Breast epithelium (tissue), 4 donors: Measurements from ENCODE around the gene CFAP70. TPM values are rescaled to one million over a fixed set of nuclear protein-coding genes. Genes with fewer than 3 reads are reported as not detected.

Source experiments
- DNase-seq, 2 donors: peaks; one replicate each; pipeline ENCODE4 v3.0.0-alpha.2; 2019; ENCODE audit warnings: low spot score in 2 of 2
- H3K27ac ChIP-seq, 2 donors: fragments of 200-600 bp; sonication (generic) in 1 of 2; one replicate each; pipeline ENCODE4 v1.5.1; 2016 to 2019; ENCODE audit warnings: mild to moderate bottlenecking in 1 of 2
- H3K27me3 ChIP-seq, 2 donors: fragments of 200-600 bp; sonication (generic) in 1 of 2; one replicate each; pipeline versions ENCODE4 v1.5.1 to v1.6.0; 2017 to 2019; ENCODE audit warnings: control low read depth in 1 of 2, mild to moderate bottlenecking in 1 of 2
- H3K36me3 ChIP-seq: fragments of 200-600 bp; one replicate; pipeline ENCODE4 v1.5.1; 2019
- H3K4me1 ChIP-seq, 2 donors: fragments of 200-600 bp; sonication (generic); one replicate each; pipeline ENCODE4 v1.5.1; 2016 to 2019; ENCODE audit warnings: control low read depth in 1 of 2
- H3K4me3 ChIP-seq, 3 donors: fragments of 200-600 bp; sonication (generic); 1 replicate in 2 of 3; 2 replicates in 1 of 3; pipeline ENCODE4 v1.5.1; 2016 to 2019; ENCODE audit warnings: mild to moderate bottlenecking in 3 of 3, moderate library complexity in 2 of 3
- H3K9me3 ChIP-seq, 2 donors: fragments of 200-600 bp; sonication (generic) in 1 of 2; one replicate each; pipeline ENCODE4 v1.5.1; 2016 to 2019; ENCODE audit warnings: control low read depth in 1 of 2
- CTCF ChIP-seq, 3 donors: fragments of 450-650 bp; IDR thresholded peaks; one replicate each; pipeline ENCODE4 v1.5.1; 2016 to 2017; ENCODE audit warnings: antibody characterized with exemption in 3 of 3, mild to moderate bottlenecking in 3 of 3, moderate library complexity in 3 of 3
- POLR2A ChIP-seq: fragments of 450-650 bp; IDR thresholded peaks from one replicate; pipeline ENCODE4 v1.6.1; 2016; ENCODE audit warnings: antibody characterized with exemption, mild to moderate bottlenecking, moderate library complexity
- POLR2AphosphoS5 ChIP-seq, 3 donors: sonication (generic); formaldehyde crosslinking; IDR thresholded peaks; one replicate each; pipeline ENCODE4 v1.6.1; 2017; ENCODE audit warnings: antibody characterized with exemption in 3 of 3
- intact Hi-C: fragments of 100-400 bp; cut with DNase I; formaldehyde crosslinking; loops from one replicate; pipeline ENCODE4 v1.15.1; 2023; ENCODE audit warnings: low total_unique reads
- total RNA-seq, 3 donors: library from RNA; depleted of rRNA; stranded (reverse); fragments of >200 nt; gene quantifications; one replicate each; pipeline ENCODE4 v1.1.0, GENCODE V29; 2016

The CFAP70 gene
- total RNA-seq, 3 donors from 2014 or later, result 7.8 to 10.4 (median 9.2) TPM

GRCh38 chr10:73206385-73206784 lies 152.3 kb downstream of the CFAP70 start:
- DNase-seq, result no peak
- no peaks in the 10 kb centered on the region for H3K27me3 ChIP-seq
- intact Hi-C loops, result no loop called here

GRCh38 chr10:73205890-73206289 lies 152.8 kb downstream of the CFAP70 start:
- Histone ChIP-seq H3K4me3 (no peak overlapping the region), H3K4me1 (no peaks in the 10 kb centered on the region), H3K36me3 (no peaks in the 10 kb centered on the region), H3K9me3 (no peaks in the 10 kb centered on the region), H3K27me3 (no peaks in the 10 kb centered on the region), H3K27ac (no peak overlapping the region)
- intact Hi-C loops, result no loop called here
- TF ChIP-seq CTCF (IDR thresholded peaks at IDR 0.05) (no peak), POLR2AphosphoS5 (IDR thresholded peaks at IDR 0.05) (no peak), POLR2A (no peak)
- DNase-seq, result no peak

More at GRCh38 chr10:73206385-73206784, 152.3 kb downstream of the CFAP70 start:
- Histone ChIP-seq H3K27ac (no peak overlapping the region), H3K4me1 (no peaks in the 10 kb centered on the region), H3K36me3 (no peaks in the 10 kb centered on the region), H3K9me3 (no peaks in the 10 kb centered on the region), H3K4me3 (no peak overlapping the region)
- no peak for TF ChIP-seq POLR2AphosphoS5 (IDR thresholded peaks at IDR 0.05)
- TF ChIP-seq POLR2A, result no peak
- TF ChIP-seq CTCF (IDR thresholded peaks at IDR 0.05), result no peak

GRCh38 chr10:73205081-73205480 lies 153.6 kb downstream of the CFAP70 start:
- H3K4me1 ChIP-seq, result no peaks in the 10 kb centered on the region
- H3K27ac ChIP-seq, result no peak overlapping the region
- DNase-seq, result no peak
- H3K4me3 ChIP-seq, result no peak overlapping the region
- TF ChIP-seq POLR2A, result no peak
- no peak for TF ChIP-seq POLR2AphosphoS5 (IDR thresholded peaks at IDR 0.05)
- no peaks in the 10 kb centered on the region for H3K27me3 ChIP-seq
- H3K9me3 ChIP-seq, result no peaks in the 10 kb centered on the region
- intact Hi-C loops, result no loop called here
- no peaks in the 10 kb centered on the region for H3K36me3 ChIP-seq

Other genes starting within 250 kb of the CFAP70 start
- 1 to 10 TPM; 1.9 to 4.2 (median 2.6) TPM for gene NUDT13, start 248.4 kb downstream of the CFAP70 start, total RNA-seq
- 10 to 100 TPM; 34.9 to 49.2 (median 39.3) TPM for gene ECD, start 190.9 kb downstream of the CFAP70 start, total RNA-seq
- 10 to 100 TPM; 19.4 to 24.6 (median 19.7) TPM for gene FAM149B1, start 190.7 kb downstream of the CFAP70 start, total RNA-seq
- 10 to 100 TPM; 17.3 to 24.3 (median 19.0) TPM for gene DNAJC9, start 111.6 kb downstream of the CFAP70 start, total RNA-seq
- 10 to 100 TPM; 33.3 to 40.6 (median 40.4) TPM for gene MRPS16, start 106.2 kb downstream of the CFAP70 start, total RNA-seq
- 100 to 1,000 TPM; 120 to 169 (median 123) TPM for gene ANXA7, start 55.2 kb upstream of the CFAP70 start, total RNA-seq
- gene MSS51, start 74.7 kb upstream of the CFAP70 start, total RNA-seq, result 1 to 10 TPM; 2.6 to 4.2 (median 2.9) TPM
- 10 to 100 TPM; 42.0 to 79.0 (median 49.5) TPM for gene PPP3CB, start 137.2 kb upstream of the CFAP70 start, total RNA-seq
- gene USP54, start 232.5 kb upstream of the CFAP70 start, total RNA-seq, result 100 to 1,000 TPM in 1 of 3 donors, 10 to 100 TPM in 2; 18.2 to 106 (median 57.0) TPM